Measurements from ENCODE around the gene NDUFS5. TPM values are rescaled to one million over a fixed set of nuclear protein-coding genes. Genes with fewer than 3 reads are reported as not detected.
A peak's percentile ranks its signal among the peaks of the same experiment; 100 is the strongest.

NDUFS5 gene
- total RNA-seq, 4 donors from 2014 or later, result 300 to 553 (median 521) TPM

DNA sequence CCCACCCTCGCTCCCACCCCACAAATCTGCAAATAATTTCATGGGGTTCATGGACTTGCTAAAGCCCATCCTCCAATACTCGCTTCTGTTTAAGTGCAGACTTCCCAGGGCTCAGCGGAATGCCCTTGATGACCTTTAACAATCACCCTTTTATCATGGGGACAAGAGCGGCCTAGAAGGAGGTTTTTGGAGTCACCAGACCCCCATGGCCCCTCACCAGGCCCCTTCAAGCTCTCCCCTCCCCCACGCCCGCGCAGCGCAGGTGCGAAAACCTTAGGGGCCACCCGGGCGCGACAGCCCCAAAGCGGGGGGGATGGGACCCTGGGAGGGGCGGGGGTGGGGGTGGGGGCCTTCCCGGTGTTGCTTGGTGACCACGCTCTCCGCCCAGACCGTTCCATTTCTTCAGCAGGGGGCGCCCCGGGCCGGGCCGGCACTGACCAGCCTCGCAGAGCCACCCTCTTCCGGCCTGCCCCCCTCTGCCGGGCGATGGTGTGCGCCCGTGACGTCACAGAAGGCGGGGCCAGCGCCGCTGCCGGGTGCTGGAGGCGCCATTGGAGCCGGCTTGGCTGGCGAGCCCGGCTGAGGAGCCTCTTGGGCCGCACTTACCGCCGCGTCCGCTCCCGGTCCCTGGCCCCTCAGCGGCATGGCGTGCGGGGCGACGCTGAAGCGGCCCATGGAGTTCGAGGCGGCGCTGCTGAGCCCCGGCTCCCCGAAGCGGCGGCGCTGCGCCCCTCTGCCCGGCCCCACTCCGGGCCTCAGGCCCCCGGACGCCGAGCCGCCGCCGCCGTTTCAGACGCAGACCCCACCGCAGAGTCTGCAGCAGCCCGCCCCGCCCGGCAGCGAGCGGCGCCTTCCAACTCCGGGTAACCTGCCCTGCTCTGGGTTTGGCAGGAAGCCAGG, 35.2 kb upstream of the NDUFS5 start, which contains the start of gene AKIRIN1:
TSS of gene AKIRIN1 (plus strand) at position 539 of the 900 bp plus-strand sequence. CDS start at position 644, 105 bp downstream.
- H3K27me3 ChIP-seq, result no peaks in the 10 kb centered on the region
- peak; percentile 98 for ATAC-seq
- TF ChIP-seq POLR2AphosphoS5 (IDR thresholded peaks at IDR 0.05) (peak; percentile 88), EP300 (IDR thresholded peaks at IDR 0.05) (no peak), POLR2A (IDR thresholded peaks at IDR 0.05) (peak; percentile 94 to 96)
- TF ChIP-seq, protein P1, sequence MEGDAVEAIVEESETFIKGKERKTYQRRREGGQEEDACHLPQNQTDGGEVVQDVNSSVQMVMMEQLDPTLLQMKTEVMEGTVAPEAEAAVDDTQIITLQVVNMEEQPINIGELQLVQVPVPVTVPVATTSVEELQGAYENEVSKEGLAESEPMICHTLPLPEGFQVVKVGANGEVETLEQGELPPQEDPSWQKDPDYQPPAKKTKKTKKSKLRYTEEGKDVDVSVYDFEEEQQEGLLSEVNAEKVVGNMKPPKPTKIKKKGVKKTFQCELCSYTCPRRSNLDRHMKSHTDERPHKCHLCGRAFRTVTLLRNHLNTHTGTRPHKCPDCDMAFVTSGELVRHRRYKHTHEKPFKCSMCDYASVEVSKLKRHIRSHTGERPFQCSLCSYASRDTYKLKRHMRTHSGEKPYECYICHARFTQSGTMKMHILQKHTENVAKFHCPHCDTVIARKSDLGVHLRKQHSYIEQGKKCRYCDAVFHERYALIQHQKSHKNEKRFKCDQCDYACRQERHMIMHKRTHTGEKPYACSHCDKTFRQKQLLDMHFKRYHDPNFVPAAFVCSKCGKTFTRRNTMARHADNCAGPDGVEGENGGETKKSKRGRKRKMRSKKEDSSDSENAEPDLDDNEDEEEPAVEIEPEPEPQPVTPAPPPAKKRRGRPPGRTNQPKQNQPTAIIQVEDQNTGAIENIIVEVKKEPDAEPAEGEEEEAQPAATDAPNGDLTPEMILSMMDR (IDR thresholded peaks at IDR 0.05), result peak in 2 of 4 experiments; percentile 31 to 62

DNA sequence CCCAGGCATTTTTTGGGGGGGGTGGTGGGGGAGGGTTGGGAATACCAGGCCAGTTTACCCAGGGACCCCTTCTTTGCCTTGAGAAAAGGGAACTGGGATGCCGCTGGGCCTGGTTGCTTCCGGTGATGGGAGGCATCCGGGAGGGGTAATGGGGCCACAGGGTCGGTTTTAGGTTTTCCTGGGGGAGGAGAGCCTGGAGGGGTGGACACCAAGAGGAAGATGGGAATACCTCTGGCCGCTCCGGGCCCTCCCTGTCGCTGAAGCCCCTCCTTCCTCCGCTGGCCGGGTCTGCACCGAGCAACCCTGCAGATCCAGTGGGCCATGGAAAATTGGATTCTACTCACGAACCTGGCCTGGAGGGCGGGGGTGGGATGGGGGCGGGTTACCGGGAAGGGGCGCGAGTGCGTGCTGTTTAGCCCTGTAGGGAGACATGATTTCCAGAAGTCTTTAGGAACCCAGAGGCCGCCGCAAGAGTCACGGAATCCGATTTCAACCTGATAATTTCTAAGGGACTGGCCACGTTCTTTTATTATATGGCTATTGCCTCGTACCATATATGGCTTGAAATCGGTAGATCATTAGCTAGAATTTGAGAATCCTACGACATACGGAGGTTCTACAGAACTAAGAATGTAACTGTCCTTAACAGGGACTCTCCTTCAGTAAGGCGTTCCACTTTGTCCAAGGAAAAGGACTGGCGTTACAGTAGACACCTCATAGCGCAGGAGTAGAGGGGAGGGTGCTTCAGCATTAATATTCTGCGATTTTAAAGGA, 34.3 kb upstream of the NDUFS5 start:
- peak; percentile 62 for ATAC-seq
- Histone ChIP-seq H3K36me3 (peaks cover 0 to 10% of the 10 kb centered on the region in 2 donors), H3K4me3 (peak overlapping the region; percentile 53 to 100), H3K9me3 (no peaks in the 10 kb centered on the region), H3K27me3 (no peaks in the 10 kb centered on the region), H3K27ac (peak overlapping the region; percentile 67 to 99 (median 96)), H3K4me1 (peaks cover 2 to 54% (median 7%) of the 10 kb centered on the region in 3 donors)
- no peak for TF ChIP-seq POLR2AphosphoS5 (IDR thresholded peaks at IDR 0.05)
- TF ChIP-seq, protein P1 (IDR thresholded peaks at IDR 0.05), result no peak
- TF ChIP-seq EP300 (IDR thresholded peaks at IDR 0.05), result no peak
- TF ChIP-seq POLR2A (IDR thresholded peaks at IDR 0.05), result no peak
- 2% methylated on average over 10 to 13 of the region's 30 CpGs for WGBS, 2 donors (ENCODE audit: low coverage in 1 of 2)

More for the DNA sequence above, 35.2 kb upstream of the NDUFS5 start, which contains the start of gene AKIRIN1:
- Histone ChIP-seq H3K27ac (peak within 1 kb of the TSS; percentile 67 to 99 (median 96)), H3K36me3 (peaks cover 0 to 4% of the 10 kb centered on the region in 2 donors), H3K4me3 (peak within 1 kb of the TSS; percentile 53 to 100), H3K9me3 (no peaks in the 10 kb centered on the region), H3K4me1 (peaks cover 2 to 46% (median 7%) of the 10 kb centered on the region in 3 donors)
- WGBS, 2 donors (ENCODE audit: low coverage in 1 of 2), result 0 to 25% methylated on average over 1 to 4 of the region's 76 CpGs

GRCh38 chr1:38992412-38993111, 33.6 kb upstream of the NDUFS5 start:
- Histone ChIP-seq H3K9me3 (no peaks in the 10 kb centered on the region), H3K27me3 (no peaks in the 10 kb centered on the region), H3K36me3 (peaks cover 0 to 10% of the 10 kb centered on the region in 2 donors), H3K4me1 (peaks cover 7 to 61% (median 7%) of the 10 kb centered on the region in 3 donors), H3K27ac (peak overlapping the region; percentile 67 to 99 (median 96)), H3K4me3 (peak overlapping the region; percentile 53 to 100)
- TF ChIP-seq POLR2A (IDR thresholded peaks at IDR 0.05) (no peak), EP300 (IDR thresholded peaks at IDR 0.05) (no peak), POLR2AphosphoS5 (IDR thresholded peaks at IDR 0.05) (no peak)
- TF ChIP-seq, protein P1 (IDR thresholded peaks at IDR 0.05), result no peak
- ATAC-seq, result no peak
- WGBS, 2 donors (ENCODE audit: low coverage in 1 of 2), result 18 to 25% methylated on average over 8 to 11 of the region's 11 CpGs

GRCh38 chr1:38994196-38994595, 32.0 kb upstream of the NDUFS5 start:
- 68 to 82% methylated on average over 5 of the region's 5 CpGs for WGBS, 2 donors (ENCODE audit: low coverage in 1 of 2)
- no peak for TF ChIP-seq POLR2AphosphoS5 (IDR thresholded peaks at IDR 0.05)
- no peak for TF ChIP-seq EP300 (IDR thresholded peaks at IDR 0.05)
- TF ChIP-seq, protein P1 (IDR thresholded peaks at IDR 0.05), result no peak
- no peak for TF ChIP-seq POLR2A (IDR thresholded peaks at IDR 0.05)
- Histone ChIP-seq H3K4me3 (no peak overlapping the region), H3K36me3 (peaks cover 0 to 22% of the 10 kb centered on the region in 2 donors), H3K27me3 (no peaks in the 10 kb centered on the region), H3K4me1 (peaks cover 7 to 77% (median 9%) of the 10 kb centered on the region in 3 donors), H3K9me3 (no peaks in the 10 kb centered on the region), H3K27ac (no peak overlapping the region)
- no peak for ATAC-seq
